Osteoblast (primary cell): Measurements from ENCODE around the gene ZNF525. TPM values are rescaled to one million over a fixed set of nuclear protein-coding genes. Genes with fewer than 3 reads are reported as not detected.
A peak's percentile ranks its signal among the peaks of the same experiment; 100 is the strongest.
"Not testable (repeated sequence)": the region's sequence is repeated elsewhere in the genome, so short reads cannot be mapped to it uniquely, and the experiment has no call there.

Experiments used
- DNase-seq: peaks from one replicate; pipeline ENCODE4 v3.0.0; 2011; ENCODE audit warnings: low spot score, mixed read lengths; ENCODE audit not compliant: insufficient read length; ENCODE audit errors: missing footprints
- H2AFZ ChIP-seq: 2 replicates; pipeline ENCODE4 v1.6.0; 2011; ENCODE audit warnings: mild to moderate bottlenecking, low read length
- H3K27ac ChIP-seq: 2 replicates; pipeline ENCODE4 v1.5.1; 2011; ENCODE audit warnings: mild to moderate bottlenecking, low read depth, low read length, moderate library complexity
- H3K27me3 ChIP-seq: 2 replicates; pipeline ENCODE4 v1.6.0; 2012; ENCODE audit warnings: mild to moderate bottlenecking, control low read depth, inconsistent platforms, low read length, moderate library complexity; ENCODE audit not compliant: insufficient read depth
- H3K36me3 ChIP-seq: 2 replicates; pipeline ENCODE4 v1.5.1; 2011; ENCODE audit warnings: mild to moderate bottlenecking, low read length, control low read depth, moderate library complexity; ENCODE audit not compliant: insufficient read depth
- H3K4me1 ChIP-seq: 2 replicates; pipeline ENCODE4 v1.5.1; 2011; ENCODE audit warnings: mild to moderate bottlenecking, low read length, control low read depth, moderate library complexity; ENCODE audit not compliant: insufficient read depth
- H3K4me2 ChIP-seq: 2 replicates; pipeline ENCODE4 v1.6.0; 2011; ENCODE audit warnings: mild to moderate bottlenecking, low read length; ENCODE audit not compliant: insufficient read depth
- H3K4me3 ChIP-seq: fragments of 200-600 bp; sonication (generic); 3 replicates; pipeline ENCODE4 v1.5.1; 2012; ENCODE audit warnings: mild to moderate bottlenecking, low read length, inconsistent platforms; ENCODE audit not compliant: insufficient read depth
- H3K79me2 ChIP-seq: 2 replicates; pipeline ENCODE4 v1.6.0; 2012; ENCODE audit warnings: mild to moderate bottlenecking, low read length, control low read depth, inconsistent platforms; ENCODE audit not compliant: insufficient read depth
- H3K9me3 ChIP-seq: 2 replicates; pipeline ENCODE4 v1.5.1; 2011; ENCODE audit warnings: low read depth, low read length, control low read depth
- H4K20me1 ChIP-seq: 2 replicates; pipeline ENCODE4 v1.6.0; 2012; ENCODE audit warnings: mild to moderate bottlenecking, low read length, control low read depth; ENCODE audit not compliant: insufficient read depth
- total RNA-seq: library from RNA; depleted of rRNA; stranded (reverse); fragments of >200 nt; gene quantifications from 2 replicates; pipeline ENCODE4 v1.2.3, GENCODE V29; 2012
- TF ChIP-seq, protein P1 (sequence below): IDR thresholded peaks from 2 replicates; pipeline ENCODE4 v1.5.1; 2011; ENCODE audit warnings: mild to moderate bottlenecking, low read depth, low read length, moderate library complexity; ENCODE audit errors: extremely low read depth

The ZNF525 gene
- total RNA-seq, 1 donor: 8.0 TPM

DNA sequence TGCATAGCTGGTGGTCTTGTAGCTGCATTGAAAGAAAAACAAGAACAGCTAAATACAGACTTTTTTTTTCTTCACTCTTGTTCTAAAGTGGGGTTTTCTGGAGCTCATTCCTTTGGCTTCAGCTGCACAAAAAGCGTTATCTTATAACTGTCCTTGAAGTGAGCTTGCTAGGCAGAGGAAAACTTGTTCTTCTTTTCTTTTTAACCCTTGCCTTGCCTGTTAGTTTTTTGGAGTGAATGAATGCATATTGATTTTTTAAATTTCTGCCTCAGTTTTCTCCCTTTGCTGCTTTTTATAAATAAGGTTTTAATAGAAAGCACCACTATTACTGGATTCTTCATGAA is 31.0 kb downstream of the ZNF525 start:
- H3K4me3 ChIP-seq: no peak overlapping the region
- H2AFZ ChIP-seq: no peak overlapping the region
- no peak overlapping the region for H3K27ac ChIP-seq
- peaks cover 12% of the 10 kb centered on the region for H3K4me1 ChIP-seq
- H3K27me3 ChIP-seq: no peaks in the 10 kb centered on the region
- H3K79me2 ChIP-seq: peaks cover 19% of the 10 kb centered on the region
- no peaks in the 10 kb centered on the region for H4K20me1 ChIP-seq
- H3K9me3 ChIP-seq: no peaks in the 10 kb centered on the region
- H3K4me2 ChIP-seq: peak overlapping the region; percentile 97
- TF ChIP-seq, protein P1, sequence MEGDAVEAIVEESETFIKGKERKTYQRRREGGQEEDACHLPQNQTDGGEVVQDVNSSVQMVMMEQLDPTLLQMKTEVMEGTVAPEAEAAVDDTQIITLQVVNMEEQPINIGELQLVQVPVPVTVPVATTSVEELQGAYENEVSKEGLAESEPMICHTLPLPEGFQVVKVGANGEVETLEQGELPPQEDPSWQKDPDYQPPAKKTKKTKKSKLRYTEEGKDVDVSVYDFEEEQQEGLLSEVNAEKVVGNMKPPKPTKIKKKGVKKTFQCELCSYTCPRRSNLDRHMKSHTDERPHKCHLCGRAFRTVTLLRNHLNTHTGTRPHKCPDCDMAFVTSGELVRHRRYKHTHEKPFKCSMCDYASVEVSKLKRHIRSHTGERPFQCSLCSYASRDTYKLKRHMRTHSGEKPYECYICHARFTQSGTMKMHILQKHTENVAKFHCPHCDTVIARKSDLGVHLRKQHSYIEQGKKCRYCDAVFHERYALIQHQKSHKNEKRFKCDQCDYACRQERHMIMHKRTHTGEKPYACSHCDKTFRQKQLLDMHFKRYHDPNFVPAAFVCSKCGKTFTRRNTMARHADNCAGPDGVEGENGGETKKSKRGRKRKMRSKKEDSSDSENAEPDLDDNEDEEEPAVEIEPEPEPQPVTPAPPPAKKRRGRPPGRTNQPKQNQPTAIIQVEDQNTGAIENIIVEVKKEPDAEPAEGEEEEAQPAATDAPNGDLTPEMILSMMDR: no peak
- peaks cover 15% of the 10 kb centered on the region for H3K36me3 ChIP-seq
- DNase-seq: no peak

DNA sequence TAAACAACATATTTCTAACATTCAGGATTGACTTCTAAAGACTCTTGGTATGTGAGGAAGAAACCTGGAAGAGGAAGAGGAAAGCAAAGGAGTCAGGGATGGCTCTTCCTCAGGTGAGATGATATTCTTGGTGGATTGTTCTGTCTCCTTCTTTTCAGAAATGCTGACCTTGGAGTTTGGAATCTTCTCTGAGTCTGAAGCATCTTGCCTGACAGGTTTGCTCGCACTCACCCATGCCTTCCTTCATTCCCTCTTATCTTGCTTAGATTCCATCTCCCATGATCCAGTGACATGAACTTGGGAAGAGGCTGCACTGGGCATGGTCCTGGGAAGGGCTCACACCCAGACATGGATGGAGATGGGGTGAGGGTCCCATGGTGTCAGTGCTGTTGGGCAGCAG is 32.4 kb downstream of the ZNF525 start:
- not testable (repeated sequence) for H3K9me3 ChIP-seq, H3K4me2 ChIP-seq, H3K27me3 ChIP-seq, H3K4me3 ChIP-seq, H2AFZ ChIP-seq, H3K27ac ChIP-seq, DNase-seq, H4K20me1 ChIP-seq
- Histone ChIP-seq H3K4me1 (peaks cover 12% of the 10 kb centered on the region), H3K79me2 (peaks cover 19% of the 10 kb centered on the region), H3K36me3 (peaks cover 19% of the 10 kb centered on the region)

DNA sequence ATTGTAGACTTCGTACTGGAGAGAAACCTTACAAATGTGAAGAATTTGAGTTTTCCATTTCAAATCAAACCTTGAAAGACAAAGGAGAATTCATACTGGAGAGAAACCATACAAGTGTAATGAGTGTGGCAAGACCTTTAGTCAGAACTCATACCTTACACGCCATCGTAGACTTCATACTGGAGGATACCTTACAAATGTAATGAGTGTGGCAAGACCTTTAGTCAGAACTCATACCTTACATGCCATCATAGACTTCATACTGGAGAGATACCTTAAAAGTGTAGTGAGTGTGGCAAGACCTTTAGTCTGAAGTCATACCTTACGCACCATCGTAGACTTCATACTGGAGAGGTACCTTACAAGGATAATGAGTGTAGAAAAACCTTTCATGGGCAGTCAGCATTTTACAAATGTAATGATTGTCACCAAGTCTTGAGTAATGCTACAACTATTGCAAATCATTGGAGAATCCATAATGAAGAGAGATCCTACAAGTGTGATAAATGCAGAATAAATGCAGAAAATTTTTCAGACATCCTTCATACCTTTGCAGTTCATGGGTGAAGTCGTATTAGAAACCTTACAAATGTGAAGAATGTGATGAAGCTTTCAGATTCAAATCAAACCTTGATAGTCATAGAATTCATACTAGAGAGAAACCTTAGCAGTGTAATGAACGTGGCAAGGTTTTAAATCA is 44.1 kb downstream of the ZNF525 start:
- H3K4me1 ChIP-seq: no peaks in the 10 kb centered on the region
- DNase-seq: no peak
- H3K27ac ChIP-seq: no peak overlapping the region
- TF ChIP-seq, protein P1: no peak
- peaks cover 26% of the 10 kb centered on the region for H3K36me3 ChIP-seq
- H3K9me3 ChIP-seq: peaks cover 27% of the 10 kb centered on the region
- H3K4me3 ChIP-seq: no peak overlapping the region
- H2AFZ ChIP-seq: no peak overlapping the region
- H3K4me2 ChIP-seq: no peak overlapping the region
- no peaks in the 10 kb centered on the region for H3K27me3 ChIP-seq
- no peaks in the 10 kb centered on the region for H3K79me2 ChIP-seq
- H4K20me1 ChIP-seq: no peaks in the 10 kb centered on the region

DNA sequence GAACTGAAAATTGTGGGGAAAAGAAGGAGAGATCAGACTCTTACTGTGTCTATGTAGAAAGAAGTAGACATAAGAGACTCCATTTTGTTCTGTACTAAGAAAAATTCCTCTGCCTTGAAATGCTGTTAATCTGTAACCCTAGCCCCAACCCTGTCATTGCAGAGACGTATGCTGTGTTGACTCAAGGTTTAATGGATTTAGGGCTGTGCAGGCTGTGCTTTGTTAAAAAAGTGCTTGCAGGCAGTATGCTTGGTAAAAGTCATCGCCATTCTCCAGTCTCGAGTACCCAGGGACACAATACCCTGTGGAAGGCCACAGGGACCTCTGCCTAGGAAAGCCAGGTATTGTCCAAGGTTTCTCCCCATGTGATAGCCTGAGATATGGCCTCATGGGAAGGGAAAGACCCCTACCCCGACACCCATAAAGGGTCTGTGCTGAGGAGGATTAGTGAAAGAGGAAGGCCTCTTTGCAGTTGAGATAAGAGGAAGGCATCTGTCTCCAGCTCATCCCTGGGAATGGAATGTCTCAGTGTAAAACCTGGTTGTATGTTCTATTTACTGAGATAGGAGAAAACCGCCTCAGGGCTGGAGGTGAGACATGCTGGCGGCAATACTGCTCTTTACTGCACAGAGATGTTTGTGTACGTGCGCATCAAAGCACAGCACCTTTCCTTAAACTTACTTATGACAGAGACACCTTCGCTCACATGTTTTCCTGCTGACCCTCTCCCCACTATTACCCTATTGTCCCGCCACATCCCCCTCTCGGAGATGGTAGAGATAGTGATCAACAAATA is 55.2 kb downstream of the ZNF525 start:
- not testable (repeated sequence) for H3K27me3 ChIP-seq, H4K20me1 ChIP-seq, H3K27ac ChIP-seq, H3K4me1 ChIP-seq, H3K4me3 ChIP-seq, H3K36me3 ChIP-seq, H3K4me2 ChIP-seq, H2AFZ ChIP-seq, H3K79me2 ChIP-seq, H3K9me3 ChIP-seq, DNase-seq

DNA sequence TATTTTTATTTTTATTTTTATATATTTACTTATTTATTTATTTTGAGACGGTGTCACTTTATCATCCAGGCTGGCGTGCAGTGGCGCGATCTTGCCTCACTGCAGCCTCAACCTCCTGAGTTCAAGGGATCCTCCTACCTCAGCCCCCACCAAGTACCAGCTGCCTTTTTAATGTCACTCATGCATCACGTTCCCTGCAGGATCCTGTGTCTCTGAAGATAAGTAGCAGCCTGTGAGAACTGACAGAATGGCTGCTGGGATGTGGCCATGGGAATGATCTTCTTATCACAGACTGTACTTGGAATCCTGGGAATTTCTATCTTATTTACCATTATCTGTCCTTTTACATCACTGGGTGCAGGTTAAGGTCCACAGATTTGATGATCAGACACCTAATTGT is 57.0 kb downstream of the ZNF525 start:
- Histone ChIP-seq H3K79me2 (no peaks in the 10 kb centered on the region), H3K4me3 (no peak overlapping the region), H3K27me3 (no peaks in the 10 kb centered on the region), H3K9me3 (no peaks in the 10 kb centered on the region), H3K4me2 (no peak overlapping the region), H4K20me1 (no peaks in the 10 kb centered on the region), H3K27ac (no peak overlapping the region), H3K36me3 (no peaks in the 10 kb centered on the region), H2AFZ (no peak overlapping the region), H3K4me1 (no peaks in the 10 kb centered on the region)
- DNase-seq: no peak
- TF ChIP-seq, protein P1: no peak

DNA sequence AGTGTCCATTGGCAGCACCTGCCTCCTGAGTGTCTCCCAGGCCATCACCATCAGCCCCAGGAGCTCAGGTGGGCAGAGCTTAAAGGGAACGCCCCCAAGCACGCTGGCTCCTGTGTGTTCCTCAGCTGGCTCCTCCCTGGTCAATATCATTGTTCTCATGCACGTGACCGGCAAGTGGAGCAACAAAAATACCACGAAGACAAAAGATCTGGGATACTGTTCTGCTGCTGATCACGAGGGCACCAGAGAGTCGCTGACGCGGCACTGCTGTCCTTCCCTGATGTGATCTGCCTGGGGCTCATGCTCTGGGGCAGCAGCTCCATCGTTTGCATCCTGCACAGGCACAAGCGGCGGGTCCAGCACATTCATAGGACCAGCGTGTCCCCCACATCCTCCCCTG is 57.6 kb downstream of the ZNF525 start:
- H3K79me2 ChIP-seq, H3K27me3 ChIP-seq, H3K9me3 ChIP-seq, H3K4me3 ChIP-seq, H2AFZ ChIP-seq, H3K4me2 ChIP-seq, DNase-seq, H3K4me1 ChIP-seq, H3K36me3 ChIP-seq, H4K20me1 ChIP-seq, H3K27ac ChIP-seq: not testable (repeated sequence)
